H9 (cell line): Measurements from ENCODE around the gene EXOC1L. TPM values are rescaled to one million over a fixed set of nuclear protein-coding genes. Genes with fewer than 3 reads are reported as not detected.
A peak's percentile ranks its signal among the peaks of the same experiment; 100 is the strongest.

Experiments used
- DNase-seq: peaks from one replicate; pipeline ENCODE4 v3.0.0-alpha.2; 2017
- H2AFZ ChIP-seq: one replicate; pipeline ENCODE4 v1.6.1; 2013; ENCODE audit warnings: mild to moderate bottlenecking, low read length, control low read depth, moderate library complexity
- H2AK5ac ChIP-seq: 2 replicates; pipeline ENCODE4 v1.6.1; 2013; ENCODE audit warnings: low read length, control low read depth, mixed read lengths; ENCODE audit not compliant: insufficient read length
- H2BK120ac ChIP-seq: one replicate; pipeline ENCODE4 v1.6.1; 2013; ENCODE audit warnings: low read depth, mild to moderate bottlenecking, low read length, control low read depth, inconsistent platforms; ENCODE audit not compliant: poor library complexity, severe bottlenecking
- H2BK12ac ChIP-seq: 2 replicates; pipeline ENCODE4 v1.6.1; 2013; ENCODE audit warnings: low read length, control low read depth, mixed read lengths, low read depth; ENCODE audit not compliant: insufficient read length
- H2BK15ac ChIP-seq: 2 replicates; pipeline ENCODE4 v1.6.1; 2013; ENCODE audit warnings: low read depth, low read length, control low read depth
- H2BK20ac ChIP-seq: one replicate; pipeline ENCODE4 v1.6.1; 2013; ENCODE audit warnings: low read depth, mild to moderate bottlenecking, low read length, control low read depth, inconsistent platforms; ENCODE audit not compliant: poor library complexity, severe bottlenecking
- H2BK5ac ChIP-seq: 2 replicates; pipeline ENCODE4 v1.6.1; 2013; ENCODE audit warnings: low read length, control low read depth, mixed read lengths; ENCODE audit not compliant: insufficient read length
- H3K14ac ChIP-seq: 2 replicates; pipeline ENCODE4 v1.6.1; 2013; ENCODE audit warnings: low read length, control low read depth; ENCODE audit not compliant: insufficient read depth
- H3K18ac ChIP-seq: 2 replicates; pipeline ENCODE4 v1.6.1; 2013; ENCODE audit warnings: low read depth, mild to moderate bottlenecking, mixed read lengths, low read length, control low read depth; ENCODE audit not compliant: insufficient read length
- H3K23ac ChIP-seq: 2 replicates; pipeline ENCODE4 v1.6.1; 2013; ENCODE audit warnings: low read length, control low read depth, mixed read lengths, low read depth; ENCODE audit not compliant: insufficient read length
- H3K23me2 ChIP-seq: 2 replicates; pipeline ENCODE4 v1.6.1; 2013; ENCODE audit warnings: low read depth, mild to moderate bottlenecking, mixed read lengths, low read length, control low read depth; ENCODE audit not compliant: insufficient read length, poor library complexity, severe bottlenecking
- H3K27ac ChIP-seq: 2 replicates; pipeline ENCODE4 v1.5.1; 2013; ENCODE audit warnings: low read length, control low read depth, mixed read lengths, low read depth; ENCODE audit not compliant: insufficient read length
- H3K27me3 ChIP-seq: 2 replicates; pipeline ENCODE4 v1.6.1; 2013; ENCODE audit warnings: low read length, control low read depth, inconsistent platforms; ENCODE audit not compliant: insufficient read depth
- H3K4ac ChIP-seq: 2 replicates; pipeline ENCODE4 v1.6.1; 2013; ENCODE audit warnings: low read depth, mild to moderate bottlenecking, control low read depth, inconsistent platforms, low read length, moderate library complexity
- H3K4me1 ChIP-seq: 2 replicates; pipeline ENCODE4 v1.6.1; 2013; ENCODE audit warnings: low read length, control low read depth, inconsistent platforms; ENCODE audit not compliant: insufficient read depth
- H3K4me2 ChIP-seq: 2 replicates; pipeline ENCODE4 v1.6.1; 2013; ENCODE audit warnings: low read length, control low read depth, mixed read lengths; ENCODE audit not compliant: insufficient read length, insufficient read depth
- H3K56ac ChIP-seq: 2 replicates; pipeline ENCODE4 v1.6.1; 2013; ENCODE audit warnings: low read depth, mild to moderate bottlenecking, mixed read lengths, low read length, control low read depth; ENCODE audit not compliant: insufficient read length
- H3K79me1 ChIP-seq: 2 replicates; pipeline ENCODE4 v1.6.1; 2013; ENCODE audit warnings: low read depth, mild to moderate bottlenecking, moderate library complexity, low read length, control low read depth, inconsistent platforms; ENCODE audit not compliant: insufficient read depth, poor library complexity, severe bottlenecking
- H3K79me2 ChIP-seq: 2 replicates; pipeline ENCODE4 v1.6.1; 2013; ENCODE audit warnings: low read length, control low read depth, inconsistent platforms; ENCODE audit not compliant: insufficient read depth
- H3K9ac ChIP-seq: 2 replicates; pipeline ENCODE4 v1.6.1; 2013; ENCODE audit warnings: low read length, control low read depth, mixed read lengths; ENCODE audit not compliant: insufficient read length; ENCODE audit errors: extremely low read depth
- H3K9me3 ChIP-seq: one replicate; pipeline ENCODE4 v1.6.1; 2013; ENCODE audit warnings: low read depth, low read length, inconsistent platforms; ENCODE audit not compliant: control insufficient read depth
- H3T11ph ChIP-seq: one replicate; pipeline ENCODE4 v1.6.1; 2013; ENCODE audit warnings: mild to moderate bottlenecking, low read length, control low read depth, inconsistent platforms
- H4K20me1 ChIP-seq: one replicate; pipeline ENCODE4 v1.6.1; 2013; ENCODE audit not compliant: control insufficient read depth, insufficient read length, insufficient read depth
- H4K5ac ChIP-seq: 2 replicates; pipeline ENCODE4 v1.6.1; 2013; ENCODE audit warnings: low read depth, mild to moderate bottlenecking, mixed read lengths, low read length, control low read depth; ENCODE audit not compliant: insufficient read length
- H4K8ac ChIP-seq: replicated peaks from 2 replicates; pipeline ENCODE4 v1.6.1; 2013; ENCODE audit warnings: low read length, control low read depth, mixed read lengths, low read depth; ENCODE audit not compliant: insufficient read length
- H4K91ac ChIP-seq: 2 replicates; pipeline ENCODE4 v1.6.1; 2013; ENCODE audit warnings: low read depth, mild to moderate bottlenecking, moderate library complexity, mixed read lengths, low read length, control low read depth; ENCODE audit not compliant: insufficient read length
- H3K27ac Mint-ChIP-seq, 3 experiments: 2 replicates in 2 of 3; 3 replicates in 1 of 3; pipeline ENCODE4 v1.8.0; 2020 to 2021; ENCODE audit warnings: mixed read lengths in 3 of 3, mild to moderate bottlenecking in 1 of 3, moderate library complexity in 1 of 3
- H3K27me3 Mint-ChIP-seq: 2 replicates; pipeline ENCODE4 v1.8.0; 2021; ENCODE audit warnings: low read depth, mild to moderate bottlenecking, moderate library complexity, mixed read lengths
- H3K36me3 Mint-ChIP-seq, 3 experiments: 2 replicates in 2 of 3; 3 replicates in 1 of 3; pipeline ENCODE4 v1.8.0; 2020 to 2021; ENCODE audit warnings: low read depth in 3 of 3, mixed read lengths in 3 of 3; ENCODE audit not compliant: insufficient read depth in 1 of 3
- H3K4me1 Mint-ChIP-seq, 2 experiments: 2 replicates each; pipeline ENCODE4 v1.8.0; 2020; ENCODE audit warnings: mixed read lengths in 2 of 2
- H3K4me3 Mint-ChIP-seq, 2 experiments: 2 replicates in 1 of 2; 3 replicates in 1 of 2; pipeline ENCODE4 v1.8.0; 2020 to 2021; ENCODE audit warnings: mild to moderate bottlenecking in 2 of 2, mixed read lengths in 2 of 2, moderate library complexity in 1 of 2
- H3K9me3 Mint-ChIP-seq, 2 experiments: 2 replicates in 1 of 2; 3 replicates in 1 of 2; pipeline ENCODE4 v1.8.0; 2020; ENCODE audit warnings: mild to moderate bottlenecking in 2 of 2, mixed read lengths in 2 of 2, moderate library complexity in 1 of 2
- CTCF ChIP-seq: fragments of 200-600 bp; sonication (generic); conservative IDR thresholded peaks from 3 replicates; pipeline ENCODE4 v1.8.0; 2021; ENCODE audit warnings: antibody characterized with exemption, mild to moderate bottlenecking
- WGBS: extraction: QIAGEN DNeasy Blood & Tissue Kit; methylation state at CpG from one replicate; pipeline ENCODE4 v1.1.7; 2013; ENCODE audit warnings: missing lambda C conversion rate, low lambda C conversion rate, mixed read lengths; ENCODE audit not compliant: insufficient read length; ENCODE audit errors: extremely low coverage; 5-methylcytosine and 5-hydroxymethylcytosine counted together
- total RNA-seq: library from RNA; stranded (reverse); gene quantifications from 2 replicates; pipeline ENCODE4 v1.2.1, GENCODE V29; 2021

The EXOC1L gene
- total RNA-seq, 1 experiment from 2014 or later: not detected

GRCh38 chr4:55854129-55854528, 34.5 kb downstream of the EXOC1L start:
- no peaks in the 10 kb centered on the region for H3K4me1 ChIP-seq
- Mint-ChIP-seq H3K36me3 (no peaks in the 10 kb centered on the region; a peak in 2 of 7 replicates), H3K4me3 (no peak overlapping the region), H3K27ac (peak overlapping the region in 2 of 3 experiments; percentile 47 to 81; a peak in 1 of 7 replicates), H3K27me3 (peaks cover 24% of the 10 kb centered on the region), H3K9me3 (no peaks in the 10 kb centered on the region), H3K4me1 (peaks cover 14% of the 10 kb centered on the region in 2 experiments)
- H2BK12ac ChIP-seq: no peak overlapping the region
- H3K9ac ChIP-seq: peak overlapping the region; percentile 76
- H3K18ac ChIP-seq: no peak overlapping the region
- H4K5ac ChIP-seq: no peak overlapping the region
- no peak overlapping the region for H3K27ac ChIP-seq
- H3K56ac ChIP-seq: no peak overlapping the region
- H4K20me1 ChIP-seq: no peaks in the 10 kb centered on the region
- no peak overlapping the region for H3T11ph ChIP-seq
- no peaks in the 10 kb centered on the region for H3K27me3 ChIP-seq
- peak overlapping the region; percentile 79 for H3K4me2 ChIP-seq
- DNase-seq: no peak
- no peak overlapping the region for H2BK20ac ChIP-seq
- H2AFZ ChIP-seq: no peak overlapping the region
- H2BK15ac ChIP-seq: no peak overlapping the region
- no peaks in the 10 kb centered on the region for H3K79me1 ChIP-seq
- no peak overlapping the region for H3K14ac ChIP-seq
- H2BK120ac ChIP-seq: no peak overlapping the region
- no peaks in the 10 kb centered on the region for H3K23me2 ChIP-seq
- TF ChIP-seq CTCF: no peak
- H4K8ac ChIP-seq: no peak overlapping the region
- H3K9me3 ChIP-seq: no peaks in the 10 kb centered on the region
- no CpG with 5 or more reads among the region's 7 CpGs for WGBS
- H3K23ac ChIP-seq: no peak overlapping the region
- no peak overlapping the region for H4K91ac ChIP-seq
- H2BK5ac ChIP-seq: no peak overlapping the region
- H2AK5ac ChIP-seq: no peak overlapping the region
- no peak overlapping the region for H3K4ac ChIP-seq
- 0 out of 2 replicates have a peak, but pooled peaks cover 2% of the 10 kb centered on the region for H3K79me2 ChIP-seq
